Neural cell (in vitro differentiated cells): ENCODE results near the gene MIEF1. TPM values are rescaled to one million over a fixed set of nuclear protein-coding genes. Genes with fewer than 3 reads are reported as not detected.

Experiments used
- H2AFZ ChIP-seq: fragments of 200-600, 300-800 bp; sonication (generic), shearing (Covaris generic); 2 replicates; pipeline ENCODE4 v1.6.0; 2014; ENCODE audit warnings: low read depth, mild to moderate bottlenecking, antibody characterized with exemption, low read length, moderate library complexity
- H3F3A ChIP-seq: fragments of 200-600 bp; shearing (Covaris generic); 2 replicates; pipeline ENCODE4 v1.6.1; 2016; ENCODE audit warnings: mild to moderate bottlenecking, moderate library complexity, mixed read lengths, antibody characterized with exemption, low read length; ENCODE audit not compliant: insufficient read depth, poor library complexity, severe bottlenecking
- H3K27ac ChIP-seq: fragments of 200-600, 300-800 bp; sonication (generic), shearing (Covaris generic); 2 replicates; pipeline ENCODE4 v1.5.1; 2014; ENCODE audit warnings: mild to moderate bottlenecking, low read length, moderate library complexity
- H3K27me3 ChIP-seq: fragments of 300-800, 200-600 bp; sonication (generic), shearing (Covaris generic); 2 replicates; pipeline ENCODE4 v1.6.0; 2014; ENCODE audit warnings: mild to moderate bottlenecking, low read depth, low read length, moderate library complexity; ENCODE audit not compliant: insufficient read depth
- H3K36me3 ChIP-seq: fragments of 300-800, 200-600 bp; sonication (generic), shearing (Covaris generic); 2 replicates; pipeline ENCODE4 v1.5.1; 2014; ENCODE audit warnings: mild to moderate bottlenecking, antibody characterized with exemption, low read length, moderate library complexity; ENCODE audit not compliant: insufficient read depth
- H3K4me2 ChIP-seq: fragments of 300-800, 200-600 bp; sonication (generic), shearing (Covaris generic); 2 replicates; pipeline ENCODE4 v1.6.0; 2014; ENCODE audit warnings: mild to moderate bottlenecking, low read length
- H3K4me3 ChIP-seq: fragments of 300-800, 200-600 bp; sonication (generic), shearing (Covaris generic); 2 replicates; pipeline ENCODE4 v1.5.1; 2014; ENCODE audit warnings: mild to moderate bottlenecking, low read length, moderate library complexity
- H3K79me2 ChIP-seq: fragments of 200-600 bp; shearing (Covaris generic); replicated peaks from 2 replicates; pipeline ENCODE4 v1.6.0; 2014; ENCODE audit warnings: mild to moderate bottlenecking, low read length, moderate library complexity; ENCODE audit not compliant: insufficient read depth
- H3K9ac ChIP-seq: fragments of 300-800, 200-600 bp; sonication (generic), shearing (Covaris generic); 2 replicates; pipeline ENCODE4 v1.6.1; 2016; ENCODE audit warnings: mild to moderate bottlenecking, low read length, mixed read lengths
- H3K9me2 ChIP-seq: fragments of 200-600 bp; shearing (Covaris generic); 2 replicates; pipeline ENCODE4 v1.6.1; 2016; ENCODE audit warnings: mild to moderate bottlenecking, low read length, mixed read lengths; ENCODE audit not compliant: insufficient read depth
- H3K9me3 ChIP-seq: fragments of 200-600, 300-800 bp; sonication (generic), shearing (Covaris generic); 2 replicates; pipeline ENCODE4 v1.6.1; 2016; ENCODE audit warnings: mild to moderate bottlenecking, mixed run types, low read length, moderate library complexity, mixed read lengths
- H4K20me1 ChIP-seq: fragments of 200-600 bp; shearing (Covaris generic); 2 replicates; pipeline ENCODE4 v1.6.1; 2016; ENCODE audit warnings: mild to moderate bottlenecking, mixed run types; ENCODE audit not compliant: insufficient read depth
- EP300 ChIP-seq: fragments of 450-650 bp; conservative IDR thresholded peaks from 2 replicates; pipeline ENCODE4 v1.6.1; 2014; ENCODE audit warnings: antibody characterized with exemption, mild to moderate bottlenecking, moderate library complexity; ENCODE audit not compliant: poor library complexity, severe bottlenecking
- EZH2 ChIP-seq: fragments of 200-600, 300-800 bp; shearing (Covaris generic), sonication (generic); IDR thresholded peaks from 2 replicates; pipeline ENCODE4 v1.6.1; 2014; ENCODE audit warnings: antibody characterized with exemption, low read length, borderline replicate concordance, mild to moderate bottlenecking; ENCODE audit not compliant: insufficient read depth, poor library complexity, severe bottlenecking
- MXI1 ChIP-seq: fragments of 450-650 bp; conservative IDR thresholded peaks from 2 replicates; pipeline ENCODE4 v1.6.1; 2014; ENCODE audit warnings: antibody characterized with exemption, mild to moderate bottlenecking; ENCODE audit not compliant: poor library complexity, severe bottlenecking
- POLR2AphosphoS5 ChIP-seq: IDR thresholded peaks from 2 replicates; pipeline ENCODE4 v1.6.1; 2012
- RAD21 ChIP-seq: fragments of 450-650 bp; conservative IDR thresholded peaks from 2 replicates; pipeline ENCODE4 v1.6.1; 2014; ENCODE audit warnings: antibody characterized with exemption, mild to moderate bottlenecking, moderate library complexity
- SMC3 ChIP-seq: fragments of 450-650 bp; conservative IDR thresholded peaks from 2 replicates; pipeline ENCODE4 v1.6.1; 2014; ENCODE audit warnings: antibody characterized with exemption, mild to moderate bottlenecking, moderate library complexity; ENCODE audit not compliant: poor library complexity
- TAF1 ChIP-seq: IDR thresholded peaks from 2 replicates; pipeline ENCODE4 v1.6.1; 2012; ENCODE audit warnings: low read depth
- polyA plus RNA-seq: library from polyadenylated mRNA; depleted of rRNA; stranded (reverse); fragments of >200 nt; gene quantifications from 2 replicates; pipeline ENCODE4 v1.2.3, GENCODE V29; 2014
- TF ChIP-seq, protein P1 (sequence below): fragments of 450-650 bp; IDR thresholded peaks from 2 replicates; pipeline ENCODE4 v1.5.1; 2014; ENCODE audit warnings: antibody characterized with exemption, mild to moderate bottlenecking, moderate library complexity; ENCODE audit not compliant: poor library complexity, severe bottlenecking
- TF ChIP-seq, protein P2 (sequence below): IDR thresholded peaks from 2 replicates; pipeline ENCODE4 v1.6.1; 2012; ENCODE audit warnings: borderline replicate concordance

Gene MIEF1
- polyA plus RNA-seq, 1 donor from 2014 or later = 19.8 TPM

DNA sequence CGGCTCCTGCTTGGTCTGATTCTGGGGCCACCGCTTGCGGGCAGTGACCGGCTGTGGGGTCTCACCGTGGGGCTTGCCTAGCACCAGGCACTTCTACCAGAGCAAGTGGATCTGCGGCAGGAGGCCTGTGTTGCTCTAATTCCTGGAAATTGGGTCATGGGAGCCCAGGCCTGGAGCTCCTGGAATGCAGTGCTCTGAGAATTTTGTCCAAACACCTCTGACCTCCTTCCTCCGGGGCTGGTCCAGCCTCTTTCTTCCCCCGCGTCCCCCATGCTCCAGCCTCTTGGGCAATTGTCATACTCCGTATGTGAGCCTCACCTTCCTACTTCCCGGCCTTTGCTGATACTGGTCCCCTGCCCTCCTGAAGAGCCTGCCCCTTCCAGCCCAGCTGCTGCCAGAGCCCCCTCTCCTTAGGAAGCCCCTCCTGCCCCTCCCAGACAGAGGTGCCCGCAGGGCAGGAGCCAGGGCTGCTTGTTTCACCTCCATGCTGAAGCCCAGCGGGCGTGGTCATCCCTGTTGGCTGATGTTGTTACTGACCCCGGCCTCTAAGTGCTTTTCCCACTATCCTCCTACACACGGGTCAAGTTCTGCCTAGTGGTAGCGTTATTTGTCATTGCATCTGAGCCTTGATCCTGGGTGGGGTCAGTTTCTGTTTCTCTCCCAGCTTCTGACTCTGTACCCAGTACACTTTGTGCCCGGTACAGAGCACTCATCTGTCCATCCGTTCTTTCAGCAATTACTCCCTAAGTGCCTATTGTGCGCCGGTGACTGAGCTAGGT is 35.7 kb upstream of the MIEF1 start:
- no peaks in the 10 kb centered on the region for H3K9me3 ChIP-seq

DNA sequence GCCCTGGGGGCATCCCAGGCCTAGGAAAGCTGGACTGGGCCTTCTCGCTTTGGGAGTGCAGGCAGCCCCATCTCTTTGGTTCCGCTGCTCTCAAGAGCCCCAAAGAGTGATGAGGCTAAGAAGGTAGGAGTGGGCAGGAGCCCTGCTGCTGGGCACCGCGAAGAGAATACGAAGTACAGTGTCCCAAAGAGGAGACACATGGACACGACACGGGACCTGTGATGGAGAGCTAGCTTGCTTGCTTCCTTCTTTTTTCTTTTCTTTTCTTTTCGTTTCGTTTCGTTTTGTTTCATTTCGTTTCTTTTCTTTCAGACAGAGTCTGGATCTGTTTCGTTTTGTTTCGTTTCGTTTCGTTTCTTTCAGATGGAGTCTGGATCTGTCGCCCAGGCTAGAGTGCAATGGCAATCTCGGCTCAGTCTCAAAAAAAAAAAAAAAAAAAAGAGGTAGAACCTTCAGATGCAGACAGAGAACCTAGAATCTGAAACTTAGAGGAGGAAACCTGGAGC is 34.6 kb upstream of the MIEF1 start:
- H3K9ac ChIP-seq = no peak overlapping the region
- no peak for TF ChIP-seq SMC3
- TF ChIP-seq, protein P1, sequence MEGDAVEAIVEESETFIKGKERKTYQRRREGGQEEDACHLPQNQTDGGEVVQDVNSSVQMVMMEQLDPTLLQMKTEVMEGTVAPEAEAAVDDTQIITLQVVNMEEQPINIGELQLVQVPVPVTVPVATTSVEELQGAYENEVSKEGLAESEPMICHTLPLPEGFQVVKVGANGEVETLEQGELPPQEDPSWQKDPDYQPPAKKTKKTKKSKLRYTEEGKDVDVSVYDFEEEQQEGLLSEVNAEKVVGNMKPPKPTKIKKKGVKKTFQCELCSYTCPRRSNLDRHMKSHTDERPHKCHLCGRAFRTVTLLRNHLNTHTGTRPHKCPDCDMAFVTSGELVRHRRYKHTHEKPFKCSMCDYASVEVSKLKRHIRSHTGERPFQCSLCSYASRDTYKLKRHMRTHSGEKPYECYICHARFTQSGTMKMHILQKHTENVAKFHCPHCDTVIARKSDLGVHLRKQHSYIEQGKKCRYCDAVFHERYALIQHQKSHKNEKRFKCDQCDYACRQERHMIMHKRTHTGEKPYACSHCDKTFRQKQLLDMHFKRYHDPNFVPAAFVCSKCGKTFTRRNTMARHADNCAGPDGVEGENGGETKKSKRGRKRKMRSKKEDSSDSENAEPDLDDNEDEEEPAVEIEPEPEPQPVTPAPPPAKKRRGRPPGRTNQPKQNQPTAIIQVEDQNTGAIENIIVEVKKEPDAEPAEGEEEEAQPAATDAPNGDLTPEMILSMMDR = no peak

More for the DNA sequence above, 35.7 kb upstream of the MIEF1 start:
- TF ChIP-seq RAD21 (no peak), TAF1 (no peak), EZH2 (no peak), SMC3 (no peak), POLR2AphosphoS5 (no peak), EP300 (no peak), MXI1 (no peak)
- TF ChIP-seq, protein P1 = no peak
- TF ChIP-seq, protein P2, sequence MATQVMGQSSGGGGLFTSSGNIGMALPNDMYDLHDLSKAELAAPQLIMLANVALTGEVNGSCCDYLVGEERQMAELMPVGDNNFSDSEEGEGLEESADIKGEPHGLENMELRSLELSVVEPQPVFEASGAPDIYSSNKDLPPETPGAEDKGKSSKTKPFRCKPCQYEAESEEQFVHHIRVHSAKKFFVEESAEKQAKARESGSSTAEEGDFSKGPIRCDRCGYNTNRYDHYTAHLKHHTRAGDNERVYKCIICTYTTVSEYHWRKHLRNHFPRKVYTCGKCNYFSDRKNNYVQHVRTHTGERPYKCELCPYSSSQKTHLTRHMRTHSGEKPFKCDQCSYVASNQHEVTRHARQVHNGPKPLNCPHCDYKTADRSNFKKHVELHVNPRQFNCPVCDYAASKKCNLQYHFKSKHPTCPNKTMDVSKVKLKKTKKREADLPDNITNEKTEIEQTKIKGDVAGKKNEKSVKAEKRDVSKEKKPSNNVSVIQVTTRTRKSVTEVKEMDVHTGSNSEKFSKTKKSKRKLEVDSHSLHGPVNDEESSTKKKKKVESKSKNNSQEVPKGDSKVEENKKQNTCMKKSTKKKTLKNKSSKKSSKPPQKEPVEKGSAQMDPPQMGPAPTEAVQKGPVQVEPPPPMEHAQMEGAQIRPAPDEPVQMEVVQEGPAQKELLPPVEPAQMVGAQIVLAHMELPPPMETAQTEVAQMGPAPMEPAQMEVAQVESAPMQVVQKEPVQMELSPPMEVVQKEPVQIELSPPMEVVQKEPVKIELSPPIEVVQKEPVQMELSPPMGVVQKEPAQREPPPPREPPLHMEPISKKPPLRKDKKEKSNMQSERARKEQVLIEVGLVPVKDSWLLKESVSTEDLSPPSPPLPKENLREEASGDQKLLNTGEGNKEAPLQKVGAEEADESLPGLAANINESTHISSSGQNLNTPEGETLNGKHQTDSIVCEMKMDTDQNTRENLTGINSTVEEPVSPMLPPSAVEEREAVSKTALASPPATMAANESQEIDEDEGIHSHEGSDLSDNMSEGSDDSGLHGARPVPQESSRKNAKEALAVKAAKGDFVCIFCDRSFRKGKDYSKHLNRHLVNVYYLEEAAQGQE = no peak
- Histone ChIP-seq H3K9me2 (no peaks in the 10 kb centered on the region), H3K9ac (no peak overlapping the region), H3K4me3 (no peak overlapping the region), H3K36me3 (no peaks in the 10 kb centered on the region), H4K20me1 (no peaks in the 10 kb centered on the region), H3F3A (no peaks in the 10 kb centered on the region), H3K79me2 (peaks cover 10% of the 10 kb centered on the region), H3K4me2 (no peak overlapping the region), H3K27ac (no peak overlapping the region), H2AFZ (no peak overlapping the region), H3K27me3 (no peaks in the 10 kb centered on the region)

More for the DNA sequence above, 34.6 kb upstream of the MIEF1 start:
- no peaks in the 10 kb centered on the region for H3K27me3 ChIP-seq
- H3K27ac ChIP-seq = no peak overlapping the region
- no peak overlapping the region for H3K4me3 ChIP-seq
- no peaks in the 10 kb centered on the region for H3K9me2 ChIP-seq
- H3K79me2 ChIP-seq = peaks cover 7% of the 10 kb centered on the region
- no peaks in the 10 kb centered on the region for H4K20me1 ChIP-seq
- no peaks in the 10 kb centered on the region for H3K36me3 ChIP-seq
- H3K4me2 ChIP-seq = no peak overlapping the region
- no peaks in the 10 kb centered on the region for H3K9me3 ChIP-seq
- no peak overlapping the region for H2AFZ ChIP-seq
- H3F3A ChIP-seq = no peaks in the 10 kb centered on the region
